ENCODE results near the gene PTER. TPM values are rescaled to one million over a fixed set of nuclear protein-coding genes. Genes with fewer than 3 reads are reported as not detected.

PTER gene
- polyA plus RNA-seq, 1 donor = 6.4 TPM

GRCh38 chr10:16470747-16471146 is 33.9 kb downstream of the PTER start:
- no peak for DNase-seq (ENCODE audit: low read depth)

- no peak for DNase-seq (ENCODE audit: low read depth)
These were observed 36.0 kb downstream of the PTER start for GRCh38 chr10:16472828-16473227.

- DNase-seq (ENCODE audit: low read depth) = no peak
These were observed 40.9 kb downstream of the PTER start for GRCh38 chr10:16477757-16478156.

GRCh38 chr10:16478801-16479200 is 42.0 kb downstream of the PTER start:
- no peak for DNase-seq (ENCODE audit: low read depth)

GRCh38 chr10:16481052-16481728 is 44.4 kb downstream of the PTER start:
- DNase-seq (ENCODE audit: low read depth) = no peak

GRCh38 chr10:16483241-16483917 is 46.6 kb downstream of the PTER start:
- DNase-seq (ENCODE audit: low read depth) = no peak

GRCh38 chr10:16490511-16490910 is 53.7 kb downstream of the PTER start:
- DNase-seq (ENCODE audit: low read depth) = no peak

- DNase-seq (ENCODE audit: low read depth) = no peak
These were observed 55.1 kb downstream of the PTER start for GRCh38 chr10:16491933-16492332.

- no peak for DNase-seq (ENCODE audit: low read depth)
These were observed 57.2 kb downstream of the PTER start for GRCh38 chr10:16493884-16494536.

GRCh38 chr10:16497911-16498310 is 61.1 kb downstream of the PTER start:
- no peak for DNase-seq (ENCODE audit: low read depth)

- DNase-seq (ENCODE audit: low read depth) = no peak
These were observed 68.4 kb downstream of the PTER start for GRCh38 chr10:16505161-16505560.

GRCh38 chr10:16509996-16510395 is 73.2 kb downstream of the PTER start:
- no peak for DNase-seq (ENCODE audit: low read depth)

- no peak for DNase-seq (ENCODE audit: low read depth)
These were observed 74.0 kb downstream of the PTER start for GRCh38 chr10:16510843-16511242.

GRCh38 chr10:16518822-16519221 is 82.0 kb downstream of the PTER start:
- no peak for DNase-seq (ENCODE audit: low read depth)

- DNase-seq (ENCODE audit: low read depth) = no peak
These were observed 82.6 kb downstream of the PTER start for GRCh38 chr10:16519250-16519907.

GRCh38 chr10:16519908-16520861 is 83.4 kb downstream of the PTER start:
- DNase-seq (ENCODE audit: low read depth) = no peak

- no peak for DNase-seq (ENCODE audit: low read depth)
These were observed 84.1 kb downstream of the PTER start for GRCh38 chr10:16520900-16521299.

GRCh38 chr10:16521311-16522016 is 84.7 kb downstream of the PTER start, which contains the start of gene C1QL3:
Gene C1QL3 (minus strand): TSS chr10:16521879. CDS start chr10:16521065, 814 bp downstream.
- no peak for DNase-seq (ENCODE audit: low read depth)

GRCh38 chr10:16527452-16527851 is 90.6 kb downstream of the PTER start:
- DNase-seq (ENCODE audit: low read depth) = no peak

- no peak for DNase-seq (ENCODE audit: low read depth)
These were observed 93.0 kb downstream of the PTER start for GRCh38 chr10:16529853-16530252.

GRCh38 chr10:16536155-16536554 is 99.3 kb downstream of the PTER start:
- DNase-seq (ENCODE audit: low read depth) = no peak

Measured in forelimb muscle (tissue), 1 donor.